Activated CD8-positive, alpha-beta memory T cell treated with anti-CD3 and anti-CD28 coated beads, Interleukin-2, amount 50 U/mL, for 24 hours (primary cell): ENCODE results near the gene PFN3.
"Not testable (repeated sequence)": the region's sequence is repeated elsewhere in the genome, so short reads cannot be mapped to it uniquely, and the experiment has no call there.

Experiments used
- DNase-seq: peaks from one replicate; pipeline ENCODE4 v3.0.0-alpha.2; 2020; ENCODE audit errors: extremely low read depth

Gene PFN3

DNA sequence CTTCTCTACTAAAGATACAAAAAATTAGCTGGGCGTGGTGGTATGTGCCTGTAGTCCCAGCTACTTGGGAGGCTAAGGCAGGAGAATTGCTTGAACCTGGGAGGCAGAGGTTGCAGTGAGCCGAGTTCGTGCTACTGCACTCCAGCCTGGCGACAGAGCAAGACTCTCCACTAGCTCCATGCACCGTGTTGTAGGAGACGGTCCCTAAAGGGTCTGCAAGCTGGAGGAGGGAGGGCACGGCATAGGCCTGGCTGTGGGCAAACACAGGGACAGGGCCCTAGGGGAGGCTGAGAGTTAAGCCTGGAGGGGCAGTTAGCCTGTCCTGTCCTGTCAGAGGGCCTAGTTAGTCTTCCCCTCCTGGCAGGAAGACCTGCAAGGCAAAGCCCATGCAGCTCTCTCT lies 39.7 kb downstream of the PFN3 start:
- DNase-seq = not testable (repeated sequence)

DNA sequence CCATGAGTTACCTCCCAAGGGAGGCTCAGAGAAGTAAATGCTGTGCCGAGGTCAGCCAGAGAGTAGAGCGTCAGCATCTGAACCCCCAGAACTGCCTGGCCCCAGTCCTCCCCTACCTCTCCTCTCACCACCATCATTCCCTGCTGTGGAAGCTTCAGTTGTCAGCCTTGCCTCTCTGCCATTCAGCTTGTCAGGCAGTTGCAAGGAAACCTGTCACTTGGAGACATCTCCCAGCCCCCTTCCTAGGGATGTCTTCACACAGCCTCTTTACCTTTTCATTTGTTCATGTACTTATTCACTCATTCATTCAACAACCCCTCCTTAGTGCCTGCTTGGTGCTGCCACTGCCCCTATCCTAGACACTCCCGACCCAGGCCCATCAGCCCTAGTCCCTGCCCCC lies 40.6 kb downstream of the PFN3 start:
- no peak for DNase-seq

DNA sequence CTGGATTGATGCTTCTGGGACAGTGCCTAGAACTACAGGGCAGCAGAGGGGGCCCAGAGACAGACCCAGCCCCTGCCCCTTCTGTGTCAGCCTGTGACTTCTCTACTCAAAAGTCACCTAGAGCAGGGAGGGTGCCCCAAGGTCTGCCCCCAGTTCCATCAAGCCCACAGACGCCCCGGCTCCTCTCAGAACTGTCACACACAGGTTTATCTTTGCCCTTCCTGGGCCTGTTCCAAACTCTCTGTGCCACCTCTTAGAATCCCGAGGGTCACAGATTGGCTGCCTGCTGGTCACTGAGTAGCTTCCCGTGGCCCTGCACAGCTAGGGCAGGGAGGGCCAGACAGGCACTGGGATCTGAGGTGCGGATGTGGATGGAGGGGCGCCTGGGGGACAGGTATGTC lies 41.0 kb downstream of the PFN3 start:
- no peak for DNase-seq

DNA sequence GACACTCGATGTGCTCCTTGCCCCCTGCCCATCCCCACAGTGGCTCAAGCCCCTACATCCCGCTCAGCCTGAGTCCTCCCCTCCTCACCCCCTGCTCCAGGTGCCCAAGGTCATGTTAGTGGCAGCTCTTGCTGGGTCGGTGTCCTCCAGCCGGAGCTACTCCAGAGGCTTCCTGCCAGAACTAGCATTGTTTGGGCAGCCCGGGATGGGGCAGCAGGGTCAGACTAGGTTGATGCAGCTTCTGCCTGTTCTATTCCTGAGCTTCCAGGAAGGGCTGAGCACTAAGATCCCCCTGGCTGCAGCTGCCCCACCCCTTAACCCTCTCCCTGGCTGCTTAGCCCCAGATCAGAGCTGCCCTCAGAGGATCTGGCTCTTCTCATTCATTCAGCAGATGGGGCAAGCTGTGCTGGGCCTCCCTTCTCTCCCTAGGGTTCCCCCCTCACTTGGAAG lies 42.1 kb downstream of the PFN3 start:
- DNase-seq = no peak

- no peak for DNase-seq
These were observed 42.8 kb downstream of the PFN3 start, which contains the start of gene RGS14 for GRCh38 chr5:177357459-177358351. Gene RGS14, plus strand, starts transcription at chr5:177357924. Its CDS starts 101 bp downstream, at chr5:177358025.

DNA sequence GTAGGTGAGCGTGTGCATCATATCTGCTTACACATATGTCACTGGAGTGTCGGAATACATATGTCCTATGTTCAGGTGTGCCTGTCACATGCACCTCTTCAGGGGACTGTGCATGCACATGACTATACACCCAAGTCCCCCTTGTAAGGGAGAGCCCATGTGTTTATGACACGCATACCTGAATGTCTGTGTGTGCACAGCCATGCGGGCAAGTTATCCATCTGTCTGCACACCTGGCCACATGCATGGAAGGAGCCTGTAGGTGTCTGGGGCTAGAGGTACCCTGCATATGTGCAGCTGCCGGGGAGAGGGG lies 43.4 kb downstream of the PFN3 start:
- no peak for DNase-seq

- no peak for DNase-seq
These were observed 43.7 kb downstream of the PFN3 start for GRCh38 chr5:177356746-177357145.

- no peak for DNase-seq
These were observed 44.6 kb downstream of the PFN3 start for GRCh38 chr5:177355868-177356168.

DNA sequence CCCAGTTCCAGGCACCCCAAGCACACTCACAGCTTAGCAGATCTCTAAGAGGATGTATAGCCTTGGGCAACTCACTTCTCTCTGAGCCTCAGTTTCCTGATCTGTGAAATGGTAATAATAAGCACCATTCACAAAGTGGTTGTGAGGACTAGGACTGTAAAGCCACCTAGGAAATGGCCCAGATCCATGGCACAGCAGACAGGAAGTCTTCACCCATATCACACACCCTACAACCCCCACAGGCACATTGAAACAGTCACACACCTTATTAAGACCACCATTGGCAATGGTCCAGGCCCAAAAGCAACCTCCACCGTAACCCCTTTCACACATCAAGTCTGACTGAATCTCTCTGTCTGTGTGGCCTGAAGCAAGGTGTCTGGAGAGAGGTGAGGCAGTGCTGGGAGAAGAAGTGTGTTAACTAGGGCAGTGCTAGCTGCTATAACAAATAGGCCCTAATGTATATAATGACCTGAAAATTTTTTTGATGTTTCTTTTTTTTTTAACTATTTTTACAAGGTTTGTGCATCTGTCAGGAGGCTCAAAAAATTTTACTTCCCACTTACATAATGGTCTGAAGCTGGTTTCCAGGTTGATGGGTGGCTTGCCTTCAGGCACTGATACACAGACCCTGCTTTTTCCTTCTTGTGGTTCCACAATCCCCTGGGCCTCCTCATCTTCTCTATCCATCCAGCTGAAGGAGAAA lies 45.1 kb downstream of the PFN3 start:
- DNase-seq = no peak

DNA sequence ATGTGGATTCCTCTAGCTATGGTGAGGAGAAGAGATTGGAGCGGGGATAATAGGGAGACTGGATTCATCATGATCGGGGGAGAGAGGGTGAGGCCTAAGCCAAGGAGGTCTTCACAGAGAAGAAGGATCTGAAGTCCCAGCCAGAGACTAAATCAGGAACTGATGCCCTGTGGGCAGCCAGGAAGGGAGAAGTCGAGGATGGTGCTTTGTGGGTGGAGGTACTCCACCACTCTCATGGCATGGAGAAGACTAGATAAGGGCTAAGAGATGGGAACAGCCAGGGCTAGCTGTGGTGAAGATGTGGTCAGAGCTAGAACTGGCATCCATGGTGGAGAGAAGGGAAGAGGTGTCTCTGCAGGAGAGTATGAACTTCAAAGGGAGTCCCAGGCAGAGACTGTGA lies 45.8 kb downstream of the PFN3 start:
- DNase-seq = no peak

GRCh38 chr5:177354256-177354655 lies 46.2 kb downstream of the PFN3 start:
- DNase-seq = no peak

- no peak for DNase-seq
These were observed 47.4 kb downstream of the PFN3 start for GRCh38 chr5:177353093-177353492.

DNA sequence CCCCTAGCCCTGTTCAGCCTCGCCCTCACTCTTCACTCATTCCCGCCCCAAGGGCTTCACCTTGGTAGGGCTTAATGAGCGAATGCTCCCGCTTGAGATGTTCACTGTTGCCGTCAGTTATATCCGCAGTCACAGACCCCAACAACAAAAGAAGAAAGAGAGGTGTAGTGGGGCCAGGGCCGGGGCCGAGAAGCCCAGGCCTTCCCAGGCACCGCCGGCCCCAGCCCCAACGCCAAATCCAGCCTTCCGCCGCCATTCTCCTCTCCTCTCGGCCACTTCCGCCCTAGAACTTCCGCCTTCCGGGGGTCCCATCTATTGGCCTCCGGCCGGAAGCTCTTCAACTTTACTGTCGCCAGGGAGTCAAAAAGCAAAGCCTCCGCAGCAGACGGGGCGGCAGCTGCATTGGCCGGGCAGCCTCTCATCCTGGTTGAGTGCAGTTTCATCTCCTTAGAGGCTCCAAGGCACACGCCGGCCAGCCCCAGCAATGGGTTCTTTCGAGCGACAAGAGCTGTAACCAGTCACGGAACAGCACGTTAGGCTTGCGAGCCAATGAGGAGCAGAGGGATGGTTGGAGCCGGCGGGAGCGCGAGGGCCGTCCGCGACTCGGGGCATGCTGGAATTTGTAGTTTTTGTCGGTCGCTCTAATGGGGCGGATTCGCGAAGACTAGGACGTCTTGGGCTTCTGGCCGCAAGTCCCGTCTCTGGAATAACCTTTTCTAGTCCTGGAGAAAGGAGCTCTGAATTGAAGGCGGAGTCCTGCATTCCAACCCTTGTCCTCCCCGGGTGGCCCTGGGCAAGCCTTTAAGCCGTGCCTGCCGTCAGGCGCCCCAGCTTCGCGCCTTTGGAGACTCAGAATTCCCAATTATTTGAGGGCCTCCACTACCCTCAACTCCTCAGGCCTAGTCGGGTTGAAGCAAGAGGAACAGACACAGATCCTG lies 48.8 kb downstream of the PFN3 start, which contains the start of gene LMAN2:
Gene LMAN2 (minus strand): TSS at position 277 of the 938 bp plus-strand sequence. CDS start 21 bp downstream, at position 256.
- peak; percentile 86 for DNase-seq

- no peak for DNase-seq
These were observed 49.6 kb downstream of the PFN3 start for GRCh38 chr5:177350776-177351391.
